Left ventricle myocardium inferior (tissue), 1 donor: ENCODE measurements around the gene CASZ1. TPM values are rescaled to one million over a fixed set of nuclear protein-coding genes. Genes with fewer than 3 reads are reported as not detected.
A peak's percentile ranks its signal among the peaks of the same experiment; 100 is the strongest.

Experiments used
- DNase-seq: peaks from one replicate; pipeline ENCODE4 v3.0.0-alpha.2; 2020
- H3K27ac ChIP-seq: fragments of 200-600 bp; replicated peaks from 2 replicates; pipeline ENCODE4 v1.8.0; 2021
- H3K27me3 ChIP-seq: fragments of 200-600 bp; 2 replicates; pipeline ENCODE4 v1.8.0; 2021; ENCODE audit warnings: low read depth
- H3K36me3 ChIP-seq: fragments of 200-600 bp; 2 replicates; pipeline ENCODE4 v1.8.0; 2021
- H3K4me1 ChIP-seq: fragments of 200-600 bp; 2 replicates; pipeline ENCODE4 v1.8.0; 2021
- H3K4me3 ChIP-seq: fragments of 200-600 bp; 2 replicates; pipeline ENCODE4 v1.8.0; 2021; ENCODE audit warnings: mild to moderate bottlenecking, moderate library complexity
- H3K9me3 ChIP-seq: fragments of 200-600 bp; replicated peaks from 2 replicates; pipeline ENCODE4 v1.8.0; 2021
- CTCF ChIP-seq: fragments of 200-600 bp; IDR thresholded peaks from 2 replicates; pipeline ENCODE4 v1.8.0; 2021; ENCODE audit warnings: antibody characterized with exemption, mild to moderate bottlenecking, borderline replicate concordance
- intact Hi-C: fragments of 100-400 bp; cut with micrococcal nuclease; formaldehyde crosslinking; loops from one replicate; pipeline ENCODE4 v1.11.0; 2022
- total RNA-seq: library from RNA; stranded (reverse); fragmentation: NEBNext Ultra II Directional; extraction: Animal tissue kit (Norgen Biotek cat#: 25700); gene quantifications from one replicate; pipeline ENCODE4 v1.2.1, GENCODE V29; 2021
- donor health status: DM: no; HTN: yes; CAD: no; lungs with severe emphysema.

Gene CASZ1
- total RNA-seq, 1 donor from 2014 or later = 56.3 TPM

DNA sequence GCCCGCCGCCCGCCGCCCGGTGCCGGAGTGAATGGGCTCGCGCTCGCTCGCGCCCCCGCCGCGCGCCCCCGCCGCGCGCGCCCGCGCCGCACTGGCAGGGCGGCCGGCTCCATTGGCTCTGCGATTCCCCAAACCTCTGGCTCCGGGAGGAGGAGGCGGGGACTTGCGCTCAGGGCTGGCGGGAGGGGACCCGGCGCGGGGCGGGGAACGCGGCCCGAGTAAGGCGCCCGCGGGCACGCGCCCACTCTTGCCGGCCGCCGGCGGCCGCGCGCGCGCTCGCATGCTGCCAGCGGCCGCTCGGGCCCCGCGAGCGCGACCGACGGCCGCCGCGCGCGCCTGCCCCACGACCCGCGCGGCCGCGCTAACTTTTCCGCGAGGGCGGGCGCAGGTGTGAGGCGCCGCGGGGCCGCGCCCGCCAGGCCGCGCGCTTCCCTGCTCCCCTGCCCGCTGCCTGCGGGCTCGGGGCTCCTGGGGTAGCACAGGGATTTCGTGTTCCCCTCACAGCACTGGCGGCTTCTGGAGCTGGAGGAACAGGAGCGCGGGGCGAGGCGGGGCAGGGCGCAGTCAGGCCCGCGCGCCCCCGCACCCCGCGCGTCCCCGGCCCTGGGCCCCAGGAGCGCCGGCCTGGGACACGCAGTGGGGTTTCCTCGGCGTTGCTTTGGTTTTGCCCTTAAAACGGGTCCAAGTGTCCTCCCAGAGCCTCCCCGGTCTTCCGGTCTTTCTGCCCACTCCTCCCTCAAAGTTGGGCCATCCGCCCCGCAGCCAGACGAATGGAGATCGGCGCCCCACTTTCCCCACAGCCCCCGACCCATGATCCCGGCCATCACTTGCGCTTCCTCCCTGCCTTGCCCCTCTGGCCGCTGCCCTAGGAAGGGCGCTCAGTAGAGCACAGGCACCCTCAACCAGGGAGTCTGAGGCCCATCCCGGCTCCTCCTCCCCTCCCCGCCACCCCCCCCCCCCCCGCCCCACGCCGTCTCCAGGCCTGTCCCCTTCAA is 101.5 kb downstream of the CASZ1 start:
- peak overlapping the region; percentile 94 for H3K27ac ChIP-seq
- H3K4me3 ChIP-seq = peak overlapping the region; percentile 73
- peaks cover 74% of the 10 kb centered on the region for H3K4me1 ChIP-seq
- no peaks in the 10 kb centered on the region for H3K27me3 ChIP-seq
- TF ChIP-seq CTCF = no peak
- no peaks in the 10 kb centered on the region for H3K9me3 ChIP-seq
- peak; percentile 92 for DNase-seq
- H3K36me3 ChIP-seq = no peaks in the 10 kb centered on the region
- intact Hi-C loops = no loop called here

GRCh38 chr1:10694274-10694632 is 102.2 kb downstream of the CASZ1 start:
- Histone ChIP-seq H3K4me3 (peak overlapping the region; percentile 79), H3K27me3 (no peaks in the 10 kb centered on the region), H3K9me3 (no peaks in the 10 kb centered on the region), H3K27ac (peak overlapping the region; percentile 84), H3K4me1 (peaks cover 76% of the 10 kb centered on the region), H3K36me3 (no peaks in the 10 kb centered on the region)
- TF ChIP-seq CTCF = no peak
- intact Hi-C loops = no loop called here
- DNase-seq = no peak

GRCh38 chr1:10693497-10694273 is 102.8 kb downstream of the CASZ1 start:
- no peak for DNase-seq
- Histone ChIP-seq H3K4me3 (peak overlapping the region; percentile 79), H3K9me3 (no peaks in the 10 kb centered on the region), H3K27me3 (no peaks in the 10 kb centered on the region), H3K27ac (peak overlapping the region; percentile 84), H3K4me1 (peaks cover 76% of the 10 kb centered on the region), H3K36me3 (no peaks in the 10 kb centered on the region)
- intact Hi-C loops = no loop called here
- no peak for TF ChIP-seq CTCF

DNA sequence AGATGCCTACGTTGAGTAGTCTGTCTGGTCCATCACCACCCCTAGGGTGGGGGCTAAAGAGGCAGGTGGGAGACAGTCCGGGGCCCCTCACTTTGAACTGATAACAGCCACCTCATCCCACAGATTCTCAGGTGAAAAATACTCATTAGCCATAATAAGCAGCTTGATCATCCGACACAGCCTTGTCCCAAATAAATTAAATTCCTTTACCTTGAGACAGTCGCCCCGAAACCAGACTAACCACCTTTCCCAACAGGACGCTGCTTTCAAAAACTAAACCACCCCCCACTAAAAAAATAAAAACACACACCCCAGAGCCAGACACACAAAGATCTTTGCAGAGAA is 103.3 kb downstream of the CASZ1 start:
- no peak for TF ChIP-seq CTCF
- intact Hi-C loops = no loop called here
- Histone ChIP-seq H3K9me3 (no peaks in the 10 kb centered on the region), H3K4me3 (peak overlapping the region; percentile 79), H3K27ac (peak overlapping the region; percentile 84), H3K27me3 (no peaks in the 10 kb centered on the region), H3K36me3 (no peaks in the 10 kb centered on the region), H3K4me1 (peaks cover 82% of the 10 kb centered on the region)
- no peak for DNase-seq

DNA sequence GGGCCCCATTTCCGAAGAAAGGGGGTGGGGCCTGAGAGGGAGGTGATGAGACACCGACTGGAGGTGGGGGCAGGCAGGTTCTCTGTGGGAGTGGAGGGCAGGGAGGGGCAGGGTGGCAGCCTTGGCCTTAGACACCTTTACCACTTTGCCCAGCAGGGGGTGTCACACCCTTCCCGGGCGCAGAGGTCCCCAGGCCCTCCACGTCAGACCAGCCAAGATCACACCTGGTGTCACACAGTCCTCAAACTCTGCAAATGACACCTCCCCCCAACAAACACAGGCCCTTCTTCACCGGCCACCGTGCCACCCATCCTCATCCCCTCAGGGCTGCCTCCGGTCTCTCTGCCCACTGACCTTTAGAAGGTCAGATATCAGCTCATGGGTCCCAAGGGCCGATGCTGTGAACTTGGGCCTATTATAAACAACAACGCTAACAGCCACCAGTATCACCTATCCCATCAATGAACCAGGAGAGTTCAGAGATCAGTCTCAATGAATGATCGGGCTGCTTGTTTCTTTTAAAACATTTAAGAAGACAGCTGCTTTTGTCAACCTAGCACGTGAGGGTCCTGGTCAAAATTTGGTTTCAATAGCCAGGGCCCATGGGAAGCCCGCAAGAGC is 103.9 kb downstream of the CASZ1 start:
- peak; percentile 51 for TF ChIP-seq CTCF
- Histone ChIP-seq H3K4me3 (peak overlapping the region; percentile 79), H3K36me3 (no peaks in the 10 kb centered on the region), H3K27me3 (no peaks in the 10 kb centered on the region), H3K27ac (peak overlapping the region; percentile 84), H3K4me1 (peaks cover 88% of the 10 kb centered on the region), H3K9me3 (no peaks in the 10 kb centered on the region)
- no peak for DNase-seq
- intact Hi-C loops = no loop called here
